Head of caudate nucleus (tissue), 42 donors: ENCODE measurements around the gene FAM171A1.
A peak's percentile ranks its signal among the peaks of the same experiment; 100 is the strongest.

Experiments
- DNase-seq, 42 donors: peaks; one replicate each; pipeline versions ENCODE4 v3.0.0 to v3.0.0-alpha.2; 2020 to 2021; ENCODE audit warnings: mixed read lengths in 7 of 42
- intact Hi-C: fragments of 100-400 bp; cut with DNase I; formaldehyde crosslinking; loops from one replicate; pipeline ENCODE4 v1.15.0; 2022

FAM171A1 gene

DNA sequence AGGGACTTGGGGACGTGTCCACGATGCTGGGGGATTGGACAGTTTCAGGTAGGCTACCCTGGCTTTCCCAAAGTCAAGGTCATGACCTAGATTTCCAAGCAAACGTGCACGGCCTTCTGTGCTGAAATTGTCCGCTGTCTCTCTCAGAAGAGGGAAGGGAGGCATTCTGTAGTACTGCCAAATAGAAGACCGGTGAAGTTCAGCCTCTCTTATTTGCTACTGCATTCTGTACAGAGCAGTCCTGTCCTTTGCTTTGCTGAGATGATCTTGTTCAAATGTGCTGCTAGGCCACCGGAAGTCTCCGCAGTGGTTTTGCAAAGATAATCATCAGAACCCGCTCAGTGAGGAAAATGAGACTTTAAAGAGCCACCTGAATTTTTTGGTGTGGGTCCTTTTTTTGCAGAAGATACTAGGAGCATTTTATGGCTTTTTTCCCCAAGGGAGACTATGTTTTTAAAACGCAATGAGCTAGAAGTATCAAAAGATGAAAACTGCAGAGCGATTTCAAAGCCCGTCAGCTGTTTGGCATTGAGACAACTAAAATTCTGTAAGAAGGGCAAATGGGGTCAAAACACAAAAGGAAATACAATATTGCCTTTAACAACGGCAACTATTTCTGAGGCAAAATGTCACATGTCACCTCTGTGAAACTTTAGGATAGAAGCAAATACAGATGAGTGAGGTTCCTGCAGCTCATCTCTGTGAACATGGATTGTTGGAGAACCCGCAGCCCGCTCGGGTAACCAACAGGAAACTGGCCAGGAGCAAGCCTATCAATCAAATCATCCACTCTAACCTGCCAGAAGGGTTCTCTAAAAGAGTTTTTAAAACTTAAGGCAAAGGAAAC is 201.3 kb downstream of the FAM171A1 start:
- peak in 5 of 42 donors; percentile 1 to 13 (median 7) for DNase-seq
- intact Hi-C loops, result loop anchor here (5.0 kb wide), 1 partner anchor 72 kb away; the partner anchor contains the start of gene RPP38

DNA sequence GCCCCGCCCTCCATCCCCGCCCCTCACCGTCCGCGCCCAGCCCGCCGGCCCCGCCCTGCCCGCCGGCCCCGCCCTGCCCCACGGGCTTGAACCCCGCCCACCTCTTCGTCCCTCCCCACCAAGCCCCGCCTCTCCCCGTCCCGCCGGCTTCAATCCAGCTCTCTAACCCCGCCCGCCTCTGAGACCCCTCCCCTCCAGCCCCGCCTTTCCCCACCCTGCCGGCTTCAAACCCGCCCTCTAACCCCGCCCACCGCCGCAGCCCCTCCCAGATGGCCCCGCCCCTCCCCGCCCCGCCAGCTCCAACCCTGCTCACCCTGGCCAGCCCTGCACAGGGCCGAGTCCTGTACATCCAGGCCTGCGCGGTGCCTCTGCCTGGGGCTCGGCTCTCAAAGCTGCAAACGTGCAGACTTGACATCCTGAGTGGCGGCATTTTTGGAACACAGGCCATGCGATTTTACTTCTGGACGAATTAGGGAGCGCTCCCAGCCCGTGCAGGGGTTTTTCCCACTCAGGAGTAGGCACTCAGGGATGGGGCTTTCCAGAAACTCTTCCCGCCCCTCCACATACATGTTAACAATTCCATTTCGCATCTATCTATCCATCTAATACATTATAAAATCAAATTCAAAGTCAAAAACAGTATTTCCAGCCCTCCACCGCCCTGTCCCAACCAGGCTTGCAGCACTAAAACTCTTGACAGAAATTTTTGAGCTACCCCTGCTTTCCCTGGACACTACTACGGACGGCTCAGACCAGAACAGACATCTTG is 202.1 kb downstream of the FAM171A1 start:
- intact Hi-C loops, result loop anchor here (5.0 kb wide), 1 partner anchor 72 kb away; the partner anchor contains the start of gene RPP38

GRCh38 chr10:15168291-15168785 is 202.8 kb downstream of the FAM171A1 start, which contains the start of gene NMT2:
Gene NMT2, minus strand, starts transcription at chr10:15168693. Its CDS starts 81 bp downstream, at chr10:15168612.
- peak in 3 of 42 donors; percentile 2 to 81 (median 19) for DNase-seq
- intact Hi-C loops, result loop anchor here (5.0 kb wide), 1 partner anchor 71 kb away; the partner anchor contains the start of gene RPP38

More for the DNA sequence above, 202.1 kb downstream of the FAM171A1 start:
- peak; percentile 87 to 100 (median 98) for DNase-seq

DNA sequence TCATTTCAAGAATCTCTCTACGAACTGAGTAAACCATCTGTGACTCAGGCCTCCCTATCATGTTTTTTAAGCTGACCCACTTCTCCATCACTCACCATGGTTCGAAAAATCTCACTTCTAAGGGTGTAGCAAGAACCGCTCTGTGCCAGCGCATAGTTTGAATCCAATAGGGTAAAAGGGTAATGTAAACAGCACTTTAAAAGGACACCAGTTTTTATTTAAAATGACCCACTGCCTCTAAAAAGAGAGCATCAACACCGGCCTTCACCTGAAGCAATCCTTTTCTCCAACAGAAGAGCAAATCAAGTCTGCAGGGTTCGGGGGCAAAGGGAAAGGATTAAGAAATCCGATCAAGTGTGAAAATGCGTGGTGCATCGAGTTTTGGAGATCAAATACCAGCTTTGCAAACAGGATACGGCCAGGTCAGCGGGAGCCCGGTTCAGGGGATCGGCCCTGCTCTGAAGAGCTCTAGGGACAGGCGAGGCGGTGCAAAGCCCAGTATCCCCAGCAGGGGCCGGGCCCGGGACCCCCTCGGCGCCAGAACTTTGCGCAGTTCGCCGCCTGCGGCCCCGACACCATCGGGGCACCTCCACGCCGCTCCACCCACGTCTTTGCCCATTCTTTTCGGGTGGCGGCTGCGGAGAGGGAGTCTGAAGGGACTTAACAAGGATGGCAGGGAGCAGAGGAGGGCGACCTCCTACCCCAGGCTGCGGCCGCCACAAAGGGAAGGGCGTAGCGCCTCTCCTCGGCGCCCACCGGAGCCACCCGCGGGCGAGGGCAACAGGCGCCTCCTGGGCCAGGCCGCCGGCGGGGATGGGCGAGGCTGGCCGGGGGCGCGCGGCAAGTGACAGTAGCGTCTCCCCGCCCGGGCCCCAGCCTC is 203.4 kb downstream of the FAM171A1 start:
- DNase-seq, result peak in 40 of 42 donors; percentile 4 to 70 (median 46)
- intact Hi-C loops, result loop anchor here (5.0 kb wide), 1 partner anchor 70 kb away; the partner anchor contains the start of gene RPP38

GRCh38 chr10:15166325-15166724 is 204.8 kb downstream of the FAM171A1 start:
- intact Hi-C loops, result loop anchor here (5.0 kb wide), 1 partner anchor 69 kb away; the partner anchor contains the start of gene RPP38
- no peak for DNase-seq

DNA sequence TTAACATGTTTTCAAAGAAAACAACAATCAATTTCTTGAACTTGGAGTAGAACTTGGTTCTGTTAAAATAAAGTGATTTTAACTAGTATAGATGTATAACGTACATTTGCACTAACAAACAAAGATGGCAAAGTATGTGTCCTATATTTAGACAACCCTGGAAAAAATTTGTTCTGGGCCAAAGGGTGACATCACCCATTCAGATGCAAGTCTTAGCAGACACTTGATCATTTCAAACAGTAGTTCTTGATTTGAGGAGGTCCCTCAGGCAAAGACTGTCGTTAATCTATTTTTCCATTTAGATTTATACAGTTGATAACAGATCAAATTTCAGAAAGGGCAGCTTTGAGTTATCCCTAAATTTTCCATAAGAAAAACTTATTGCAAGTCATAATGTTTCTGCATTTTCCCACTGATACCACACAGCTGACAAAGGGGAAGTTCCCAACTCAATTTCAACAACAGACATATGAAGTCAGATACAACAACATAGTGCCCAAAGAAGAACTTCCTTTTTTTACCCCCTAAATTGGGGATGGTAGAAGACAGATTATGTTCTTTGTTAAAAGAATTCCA is 207.7 kb downstream of the FAM171A1 start:
- DNase-seq, result no peak
- intact Hi-C loops, result no loop called here
